Hepatocyte (in vitro differentiated cells): ENCODE measurements around the gene COX14. TPM values are rescaled to one million over a fixed set of nuclear protein-coding genes. Genes with fewer than 3 reads are reported as not detected.
A peak's percentile ranks its signal among the peaks of the same experiment; 100 is the strongest.
"Not testable (repeated sequence)": the region's sequence is repeated elsewhere in the genome, so short reads cannot be mapped to it uniquely, and the experiment has no call there.

Experiments used
- DNase-seq: peaks from one replicate; pipeline ENCODE4 v3.0.0-alpha.2; 2016; ENCODE audit warnings: low spot score
- H2AFZ ChIP-seq: fragments of 200-600 bp; sonication (generic); 2 replicates; pipeline ENCODE4 v1.6.0; 2016; ENCODE audit warnings: antibody characterized with exemption, mild to moderate bottlenecking
- H3K27ac ChIP-seq: fragments of 200-600 bp; sonication (generic); 2 replicates; pipeline ENCODE4 v1.5.1; 2016; ENCODE audit warnings: mild to moderate bottlenecking
- H3K27me3 ChIP-seq: fragments of 200-600 bp; sonication (generic); 2 replicates; pipeline ENCODE4 v1.6.1; 2016
- H3K36me3 ChIP-seq: fragments of 200-600 bp; sonication (generic); replicated peaks from 2 replicates; pipeline ENCODE4 v1.5.1; 2016; ENCODE audit warnings: low read depth; ENCODE audit not compliant: insufficient read depth
- H3K4me1 ChIP-seq: fragments of 200-600 bp; sonication (generic); 2 replicates; pipeline ENCODE4 v1.5.1; 2016; ENCODE audit warnings: mild to moderate bottlenecking, moderate library complexity; ENCODE audit not compliant: insufficient read depth
- H3K4me2 ChIP-seq: fragments of 200-600 bp; sonication (generic); 2 replicates; pipeline ENCODE4 v1.6.0; 2016
- H3K4me3 ChIP-seq: fragments of 200-600 bp; sonication (generic); 2 replicates; pipeline ENCODE4 v1.5.1; 2016; ENCODE audit warnings: mild to moderate bottlenecking
- H3K79me2 ChIP-seq: fragments of 200-600 bp; sonication (generic); 2 replicates; pipeline ENCODE4 v1.6.0; 2017; ENCODE audit warnings: mild to moderate bottlenecking
- H3K9me2 ChIP-seq: fragments of 200-600 bp; sonication (generic); replicated peaks from 2 replicates; pipeline ENCODE4 v1.6.0; 2017; ENCODE audit warnings: mild to moderate bottlenecking; ENCODE audit not compliant: insufficient read depth
- H3K9me3 ChIP-seq: fragments of 200-600 bp; sonication (generic); 2 replicates; pipeline ENCODE4 v1.5.1; 2016; ENCODE audit warnings: low read depth, mild to moderate bottlenecking
- H4K20me1 ChIP-seq: fragments of 200-600 bp; sonication (generic); 2 replicates; pipeline ENCODE4 v1.6.0; 2016; ENCODE audit warnings: mild to moderate bottlenecking; ENCODE audit not compliant: insufficient read depth, poor library complexity, severe bottlenecking
- EZH2 ChIP-seq: fragments of 200-600 bp; sonication (generic); IDR thresholded peaks from 2 replicates; pipeline ENCODE4 v1.6.1; 2016; ENCODE audit warnings: antibody characterized with exemption, mild to moderate bottlenecking, borderline replicate concordance
- EZH2phosphoT487 ChIP-seq: fragments of 200-600 bp; sonication (generic); IDR thresholded peaks from one replicate; pipeline ENCODE4 v1.6.1; 2018; ENCODE audit warnings: antibody characterized with exemption, mild to moderate bottlenecking, low read depth, moderate library complexity; ENCODE audit not compliant: unreplicated experiment, severe bottlenecking
- WGBS: methylation state at CpG from one replicate; pipeline ENCODE4 v1.1.6; 2016; ENCODE audit warnings: low lambda C conversion rate; ENCODE audit errors: missing lambda C conversion rate; 5-methylcytosine and 5-hydroxymethylcytosine counted together
- polyA plus RNA-seq: library from polyadenylated mRNA; unstranded; fragments of >200 nt; fragmentation: Nextera tagmentation; extraction: Ambion mirVana; gene quantifications from 2 replicates; pipeline ENCODE4 v1.2.1, GENCODE V29; 2016
- total RNA-seq: library from RNA; depleted of rRNA; stranded (reverse); fragments of >200 nt; gene quantifications from 2 replicates; pipeline ENCODE4 v1.2.3, GENCODE V29; 2014
- TF ChIP-seq, protein P1 (sequence below): fragments of 200-600 bp; sonication (generic); IDR thresholded peaks from 2 replicates; pipeline ENCODE4 v1.5.1; 2016; ENCODE audit warnings: antibody characterized with exemption, mild to moderate bottlenecking; ENCODE audit not compliant: poor library complexity

The COX14 gene
- total and polyA plus RNA-seq, 2 experiments from 2014 or later, result 61.5 to 186 TPM

DNA sequence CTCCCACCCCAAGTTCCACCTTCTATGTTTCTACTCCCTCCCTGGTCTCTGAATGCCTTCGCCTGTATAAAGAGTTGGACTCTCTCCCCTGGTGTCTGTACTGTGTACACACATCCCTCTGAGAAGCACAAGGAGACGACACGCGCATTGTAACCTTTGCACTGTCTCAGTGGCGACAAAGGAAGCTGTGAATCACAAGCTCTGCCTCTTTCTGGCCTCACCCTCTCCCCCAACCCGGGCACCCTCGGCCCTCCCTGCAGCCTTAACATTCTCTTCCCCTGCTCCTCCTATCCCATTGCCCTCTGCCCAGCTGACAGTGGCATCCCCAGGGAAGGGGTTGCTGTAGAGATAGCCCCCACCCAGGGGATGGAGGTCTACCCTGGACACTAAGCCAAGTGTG, 29.4 kb upstream of the COX14 start:
- Histone ChIP-seq H3K27ac (peak overlapping the region; percentile 96), H3K9me2 (no peaks in the 10 kb centered on the region), H3K79me2 (peaks cover 15% of the 10 kb centered on the region), H3K4me2 (peak overlapping the region; percentile 51), H3K4me3 (no peak overlapping the region), H3K36me3 (no peaks in the 10 kb centered on the region), H3K4me1 (peaks cover 19% of the 10 kb centered on the region), H3K27me3 (no peaks in the 10 kb centered on the region), H2AFZ (no peak overlapping the region), H4K20me1 (peaks cover 4% of the 10 kb centered on the region), H3K9me3 (no peaks in the 10 kb centered on the region)
- DNase-seq, result peak; percentile 84
- no peak for TF ChIP-seq EZH2phosphoT487
- TF ChIP-seq EZH2, result no peak
- TF ChIP-seq, protein P1, sequence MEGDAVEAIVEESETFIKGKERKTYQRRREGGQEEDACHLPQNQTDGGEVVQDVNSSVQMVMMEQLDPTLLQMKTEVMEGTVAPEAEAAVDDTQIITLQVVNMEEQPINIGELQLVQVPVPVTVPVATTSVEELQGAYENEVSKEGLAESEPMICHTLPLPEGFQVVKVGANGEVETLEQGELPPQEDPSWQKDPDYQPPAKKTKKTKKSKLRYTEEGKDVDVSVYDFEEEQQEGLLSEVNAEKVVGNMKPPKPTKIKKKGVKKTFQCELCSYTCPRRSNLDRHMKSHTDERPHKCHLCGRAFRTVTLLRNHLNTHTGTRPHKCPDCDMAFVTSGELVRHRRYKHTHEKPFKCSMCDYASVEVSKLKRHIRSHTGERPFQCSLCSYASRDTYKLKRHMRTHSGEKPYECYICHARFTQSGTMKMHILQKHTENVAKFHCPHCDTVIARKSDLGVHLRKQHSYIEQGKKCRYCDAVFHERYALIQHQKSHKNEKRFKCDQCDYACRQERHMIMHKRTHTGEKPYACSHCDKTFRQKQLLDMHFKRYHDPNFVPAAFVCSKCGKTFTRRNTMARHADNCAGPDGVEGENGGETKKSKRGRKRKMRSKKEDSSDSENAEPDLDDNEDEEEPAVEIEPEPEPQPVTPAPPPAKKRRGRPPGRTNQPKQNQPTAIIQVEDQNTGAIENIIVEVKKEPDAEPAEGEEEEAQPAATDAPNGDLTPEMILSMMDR, result no peak
- 60% methylated on average over 7 of the region's 7 CpGs for WGBS

DNA sequence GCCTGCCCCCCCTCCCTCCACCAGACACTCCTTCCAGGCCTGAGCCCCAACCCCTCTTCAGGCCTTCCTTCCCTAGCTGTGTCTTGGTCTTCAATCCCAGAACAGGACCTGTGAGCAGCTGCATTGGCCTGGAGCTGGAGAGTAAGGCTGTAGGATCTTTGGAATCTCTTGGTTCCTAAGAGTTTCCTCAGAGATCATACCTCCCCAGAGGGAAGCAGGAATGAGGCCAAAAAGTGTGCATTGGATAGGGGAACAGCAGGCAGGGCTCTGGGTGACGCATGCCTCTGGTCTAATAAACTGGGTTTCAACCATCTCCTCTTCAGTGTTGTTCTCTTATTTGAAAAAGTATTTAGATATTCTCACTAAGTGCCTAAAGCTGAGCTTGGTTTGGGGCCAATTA, 28.7 kb upstream of the COX14 start:
- Histone ChIP-seq H3K9me2 (no peaks in the 10 kb centered on the region), H3K9me3 (no peaks in the 10 kb centered on the region), H3K27me3 (no peaks in the 10 kb centered on the region), H3K4me2 (no peak overlapping the region), H3K36me3 (no peaks in the 10 kb centered on the region), H3K27ac (peak overlapping the region; percentile 96), H4K20me1 (peaks cover 7% of the 10 kb centered on the region), H3K79me2 (peaks cover 15% of the 10 kb centered on the region), H2AFZ (no peak overlapping the region), H3K4me3 (no peak overlapping the region), H3K4me1 (peaks cover 19% of the 10 kb centered on the region)
- TF ChIP-seq, protein P1, result no peak
- no peak for TF ChIP-seq EZH2
- no peak for TF ChIP-seq EZH2phosphoT487
- WGBS, result 100% methylated on average over 1 of the region's 1 CpG
- no peak for DNase-seq

DNA sequence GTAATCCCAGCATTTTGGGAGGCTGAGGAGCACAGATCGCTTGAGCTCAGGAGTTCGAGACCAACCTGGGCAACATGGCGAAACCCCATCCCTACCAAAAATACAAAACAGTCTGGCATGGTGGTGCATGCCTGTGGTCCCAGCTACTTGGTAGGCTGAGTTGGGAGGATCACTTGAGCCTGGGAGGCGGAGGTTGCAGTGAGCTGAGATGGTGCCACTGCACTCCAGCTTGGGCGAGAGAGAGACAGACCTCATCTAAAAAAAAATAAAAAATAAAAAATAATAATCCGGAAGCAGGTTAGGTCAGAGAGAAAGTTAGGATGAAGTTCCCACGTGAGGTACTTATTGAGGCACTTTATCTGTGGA, 27.6 kb upstream of the COX14 start:
- 66% methylated on average over 7 of the region's 7 CpGs for WGBS

DNA sequence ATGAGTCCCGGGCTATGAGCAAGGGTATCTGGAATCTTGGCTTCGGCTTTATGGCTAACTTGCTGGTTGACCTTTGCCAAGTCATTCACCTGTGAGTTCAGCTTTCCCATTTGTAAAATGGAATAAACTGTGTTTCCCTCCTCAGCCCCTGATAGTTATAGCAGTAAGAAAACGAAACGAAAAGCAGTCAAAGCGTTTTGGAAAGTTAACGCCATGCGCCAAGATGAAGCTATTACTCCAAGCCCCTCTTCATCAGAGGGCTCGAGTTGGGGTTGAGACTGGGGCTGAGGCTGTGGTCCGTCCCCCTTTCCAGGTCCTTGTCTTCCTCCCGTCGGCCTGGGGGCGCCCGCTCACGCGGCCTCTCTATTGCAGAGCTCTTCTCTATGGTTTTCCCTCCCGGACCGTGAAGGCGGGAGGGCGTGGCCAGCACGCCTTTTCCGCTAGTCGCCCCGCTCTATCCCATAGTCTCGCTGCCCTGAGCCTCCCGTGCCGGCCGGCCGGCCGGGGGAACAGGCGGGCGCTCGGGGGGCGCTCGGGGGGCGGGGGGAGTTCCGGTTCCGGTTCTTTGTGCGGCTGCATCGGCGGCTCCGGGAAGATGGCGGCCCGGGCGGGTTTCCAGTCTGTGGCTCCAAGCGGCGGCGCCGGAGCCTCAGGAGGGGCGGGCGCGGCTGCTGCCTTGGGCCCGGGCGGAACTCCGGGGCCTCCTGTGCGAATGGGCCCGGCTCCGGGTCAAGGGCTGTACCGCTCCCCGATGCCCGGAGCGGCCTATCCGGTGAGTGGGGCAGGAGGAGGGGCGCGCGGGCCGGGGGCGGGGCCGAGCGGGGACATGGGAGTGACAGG, 27.0 kb upstream of the COX14 start, which contains the start of gene SMARCD1:
TSS of gene SMARCD1 (plus strand) at position 568 of the 840 bp plus-strand sequence. CDS start at position 596, 28 bp downstream.
- H4K20me1 ChIP-seq, result peaks cover 9% of the 10 kb centered on the region
- H3K36me3 ChIP-seq, result no peaks in the 10 kb centered on the region
- peaks cover 15% of the 10 kb centered on the region for H3K79me2 ChIP-seq
- H3K9me2 ChIP-seq, result no peaks in the 10 kb centered on the region
- DNase-seq, result peak; percentile 97
- peak within 1 kb of the TSS; percentile 96 for H3K27ac ChIP-seq
- H3K9me3 ChIP-seq, result no peaks in the 10 kb centered on the region
- H3K4me3 ChIP-seq, result peak within 1 kb of the TSS; percentile 78
- WGBS, result 1% methylated on average over 46 of the region's 69 CpGs
- no peaks in the 10 kb centered on the region for H3K27me3 ChIP-seq
- H2AFZ ChIP-seq, result peak within 1 kb of the TSS; percentile 69
- peaks cover 19% of the 10 kb centered on the region for H3K4me1 ChIP-seq
- TF ChIP-seq EZH2phosphoT487, result no peak
- TF ChIP-seq, protein P1, result peak; percentile 79
- peak within 1 kb of the TSS; percentile 76 for H3K4me2 ChIP-seq

More for the DNA sequence above, 27.6 kb upstream of the COX14 start:
- Histone ChIP-seq H3K4me2 (peak overlapping the region; percentile 76), H3K79me2 (peaks cover 15% of the 10 kb centered on the region), H3K27ac (peak overlapping the region; percentile 96), H2AFZ (peak overlapping the region; percentile 52), H3K4me1 (peaks cover 19% of the 10 kb centered on the region), H3K4me3 (peak overlapping the region; percentile 57)
- not testable (repeated sequence) for H3K9me3 ChIP-seq, DNase-seq, H3K27me3 ChIP-seq, H3K36me3 ChIP-seq, H4K20me1 ChIP-seq, H3K9me2 ChIP-seq
